GM10266 (cell line): ENCODE results near the gene ATOH8.

ENCODE experiments used
- DNase-seq: peaks from one replicate; pipeline ENCODE4 v3.0.0; 2012; ENCODE audit errors: extremely low spot score
- CTCF ChIP-seq: IDR thresholded peaks from 2 replicates; pipeline ENCODE4 v1.5.1; 2012; ENCODE audit warnings: mild to moderate bottlenecking, low read depth; ENCODE audit not compliant: control insufficient read depth, insufficient read depth; ENCODE audit errors: missing control alignments

ATOH8 gene

GRCh38 chr2:85781013-85781332, 27.2 kb downstream of the ATOH8 start:
- DNase-seq, result no peak
- TF ChIP-seq CTCF, result no peak

GRCh38 chr2:85783796-85784195, 30.0 kb downstream of the ATOH8 start:
- no peak for TF ChIP-seq CTCF
- DNase-seq, result no peak

- TF ChIP-seq CTCF, result no peak
- no peak for DNase-seq
Measured at GRCh38 chr2:85784474-85784986, 30.7 kb downstream of the ATOH8 start.

- DNase-seq, result no peak
- TF ChIP-seq CTCF, result no peak
Measured at GRCh38 chr2:85785027-85785822, 31.4 kb downstream of the ATOH8 start.

GRCh38 chr2:85785871-85786270, 32.1 kb downstream of the ATOH8 start:
- no peak for TF ChIP-seq CTCF
- DNase-seq, result no peak

GRCh38 chr2:85786444-85786843, 32.7 kb downstream of the ATOH8 start:
- TF ChIP-seq CTCF, result no peak
- no peak for DNase-seq

GRCh38 chr2:85786865-85787264, 33.1 kb downstream of the ATOH8 start:
- no peak for TF ChIP-seq CTCF

More at GRCh38 chr2:85786865-85787264, 33.1 kb downstream of the ATOH8 start:
- no peak for DNase-seq
